Suprapubic skin (tissue), 4 donors: ENCODE data around the gene ADI1. TPM values are rescaled to one million over a fixed set of nuclear protein-coding genes. Genes with fewer than 3 reads are reported as not detected.

Experiments
- DNase-seq, 2 donors: peaks; one replicate each; pipeline ENCODE4 v3.0.0-alpha.2; 2019; ENCODE audit warnings: low spot score in 2 of 2
- H3K27ac ChIP-seq: fragments of 200-600 bp; sonication (generic); one replicate; pipeline ENCODE4 v1.5.1; 2019
- H3K27me3 ChIP-seq: fragments of 200-600 bp; sonication (generic); one replicate; pipeline ENCODE4 v1.5.1; 2019
- H3K36me3 ChIP-seq: fragments of 200-600 bp; sonication (generic); one replicate; pipeline ENCODE4 v1.5.1; 2019
- H3K4me1 ChIP-seq: fragments of 200-600 bp; sonication (generic); one replicate; pipeline ENCODE4 v1.5.1; 2019
- H3K4me3 ChIP-seq: fragments of 200-600 bp; sonication (generic); one replicate; pipeline ENCODE4 v1.5.1; 2019; ENCODE audit warnings: mild to moderate bottlenecking
- H3K9me3 ChIP-seq: fragments of 200-600 bp; sonication (generic); one replicate; pipeline ENCODE4 v1.5.1; 2019
- CTCF ChIP-seq, 2 donors: fragments of 200-600 bp in 1 of 2; fragments of 450-650 bp in 1 of 2; sonication (generic) in 1 of 2; IDR thresholded peaks; one replicate each; pipeline ENCODE4 v1.5.1; 2016 to 2019; ENCODE audit warnings: antibody characterized with exemption in 2 of 2, mild to moderate bottlenecking in 1 of 2, moderate library complexity in 1 of 2
- EP300 ChIP-seq: sonication (generic); formaldehyde crosslinking; IDR thresholded peaks from one replicate; pipeline ENCODE4 v1.6.1; 2017; ENCODE audit warnings: antibody characterized with exemption
- POLR2A ChIP-seq, 2 donors: fragments of 450-650 bp; IDR thresholded peaks; one replicate each; pipeline ENCODE4 v1.6.1; 2017; ENCODE audit warnings: antibody characterized with exemption in 2 of 2, mild to moderate bottlenecking in 2 of 2, moderate library complexity in 2 of 2
- POLR2AphosphoS5 ChIP-seq, 3 donors: sonication (generic); formaldehyde crosslinking; IDR thresholded peaks; one replicate each; pipeline ENCODE4 v1.6.1; 2017; ENCODE audit warnings: antibody characterized with exemption in 3 of 3
- WGBS: methylation state at CpG from one replicate; pipeline ENCODE4 v1.1.5; 2018; 5-methylcytosine and 5-hydroxymethylcytosine counted together
- total RNA-seq, 4 donors: library from RNA; depleted of rRNA; stranded (reverse); fragments of >200 nt; gene quantifications; one replicate each; pipeline ENCODE4 v1.1.0, GENCODE V29; 2016

The ADI1 gene
- total RNA-seq, 4 donors from 2014 or later: 39.2 to 54.4 (median 45.4) TPM

GRCh38 chr2:3460831-3461800, 58.2 kb downstream of the ADI1 start:
- Histone ChIP-seq H3K4me1 (peaks cover 11% of the 10 kb centered on the region), H3K4me3 (no peak overlapping the region), H3K27ac (peak overlapping the region; percentile 39), H3K27me3 (no peaks in the 10 kb centered on the region), H3K9me3 (no peaks in the 10 kb centered on the region), H3K36me3 (peaks cover 66% of the 10 kb centered on the region)
- 86% methylated on average over 38 of the region's 38 CpGs for WGBS
- DNase-seq: peak in 1 of 2 donors; percentile 79
- TF ChIP-seq EP300 (no peak), POLR2AphosphoS5 (IDR thresholded peaks at IDR 0.05) (no peak)

GRCh38 chr2:3460156-3460555, 59.2 kb downstream of the ADI1 start:
- Histone ChIP-seq H3K27ac (no peak overlapping the region), H3K27me3 (no peaks in the 10 kb centered on the region), H3K4me1 (peaks cover 11% of the 10 kb centered on the region), H3K36me3 (peaks cover 59% of the 10 kb centered on the region), H3K9me3 (no peaks in the 10 kb centered on the region), H3K4me3 (no peak overlapping the region)
- peak in 1 of 2 donors; percentile 55 for DNase-seq
- TF ChIP-seq POLR2AphosphoS5 (IDR thresholded peaks at IDR 0.05) (no peak), POLR2A (IDR thresholded peaks at IDR 0.05) (no peak), EP300 (no peak), CTCF (IDR thresholded peaks at IDR 0.05) (no peak)
- WGBS: 87% methylated on average over 11 of the region's 11 CpGs

GRCh38 chr2:3459185-3460015, 59.9 kb downstream of the ADI1 start:
- Histone ChIP-seq H3K27me3 (no peaks in the 10 kb centered on the region), H3K27ac (no peak overlapping the region), H3K36me3 (peaks cover 51% of the 10 kb centered on the region), H3K9me3 (no peaks in the 10 kb centered on the region), H3K4me1 (peaks cover 11% of the 10 kb centered on the region), H3K4me3 (no peak overlapping the region)
- 87% methylated on average over 16 of the region's 25 CpGs for WGBS
- peak in 1 of 2 donors; percentile 77 for DNase-seq
- TF ChIP-seq POLR2AphosphoS5 (IDR thresholded peaks at IDR 0.05) (no peak), POLR2A (IDR thresholded peaks at IDR 0.05) (no peak), EP300 (no peak), CTCF (IDR thresholded peaks at IDR 0.05) (no peak)

- WGBS: 74% methylated on average over 10 of the region's 10 CpGs
- H3K4me3 ChIP-seq: no peak overlapping the region
- DNase-seq: no peak
- peaks cover 11% of the 10 kb centered on the region for H3K4me1 ChIP-seq
- H3K36me3 ChIP-seq: peaks cover 51% of the 10 kb centered on the region
- H3K9me3 ChIP-seq: no peaks in the 10 kb centered on the region
- TF ChIP-seq CTCF (IDR thresholded peaks at IDR 0.05): no peak
- no peak for TF ChIP-seq EP300
- no peak for TF ChIP-seq POLR2AphosphoS5 (IDR thresholded peaks at IDR 0.05)
- TF ChIP-seq POLR2A (IDR thresholded peaks at IDR 0.05): no peak
- no peaks in the 10 kb centered on the region for H3K27me3 ChIP-seq
- no peak overlapping the region for H3K27ac ChIP-seq
Measured at GRCh38 chr2:3458396-3459184, 60.7 kb downstream of the ADI1 start.
